G401.6 (cell line): ENCODE results near the gene AOX1.
"Not testable (repeated sequence)": the region's sequence is repeated elsewhere in the genome, so short reads cannot be mapped to it uniquely, and the experiment has no call there.

ENCODE experiments used
- FAIRE-seq: peaks from 2 replicates; lab custom pipeline; 2012; peaks lifted over from hg19 to GRCh38; lab: Jason Lieb, UNC

AOX1 gene

GRCh38 chr2:200703127-200703925 lies 117.5 kb downstream of the AOX1 start:
- peak; percentile 90 for FAIRE-seq

GRCh38 chr2:200703926-200704637 lies 118.3 kb downstream of the AOX1 start:
- FAIRE-seq: no peak

GRCh38 chr2:200705305-200706041 lies 119.7 kb downstream of the AOX1 start:
- FAIRE-seq: no peak

- no peak for FAIRE-seq
Measured at GRCh38 chr2:200708943-200709342, 123.1 kb downstream of the AOX1 start.

GRCh38 chr2:200713003-200713703 lies 127.3 kb downstream of the AOX1 start:
- peak; percentile 94 for FAIRE-seq

- no peak for FAIRE-seq
Measured at GRCh38 chr2:200713704-200714064, 127.9 kb downstream of the AOX1 start.

GRCh38 chr2:200715014-200715413 lies 129.2 kb downstream of the AOX1 start:
- FAIRE-seq: not testable (repeated sequence)

- no peak for FAIRE-seq
Measured at GRCh38 chr2:200716386-200716785, 130.6 kb downstream of the AOX1 start.
